HG02970 (cell line): ENCODE data around the gene DNAH7.

ENCODE experiments used
- ATAC-seq: cut with Tn5 transposase; IDR thresholded peaks from one replicate; pipeline ENCODE4 v1.9.1; 2021; ENCODE audit warnings: mild to moderate bottlenecking, moderate library complexity, moderate number of reproducible peaks; ENCODE audit not compliant: unreplicated experiment, low FRiP score

The DNAH7 gene

DNA sequence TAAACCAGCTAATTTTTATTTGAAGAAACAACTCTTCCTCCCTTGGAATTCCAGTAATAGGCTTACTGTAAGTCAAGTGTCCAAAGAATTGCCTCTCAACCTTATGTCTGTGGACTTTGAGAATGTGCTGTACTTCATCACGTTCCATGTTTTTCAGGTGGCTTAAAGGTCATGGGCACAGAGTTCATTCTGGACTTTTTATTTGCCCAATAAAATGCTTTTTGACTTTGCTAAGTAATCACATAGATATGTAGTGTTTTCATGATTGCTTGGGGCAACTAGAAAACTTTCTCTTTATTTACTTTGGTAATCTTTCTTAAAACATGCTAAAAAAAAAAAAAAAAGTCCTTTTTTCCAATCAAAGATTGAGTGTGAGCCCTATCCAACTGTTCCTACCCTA, 10.4 kb upstream of the DNAH7 start:
- no peak for ATAC-seq

DNA sequence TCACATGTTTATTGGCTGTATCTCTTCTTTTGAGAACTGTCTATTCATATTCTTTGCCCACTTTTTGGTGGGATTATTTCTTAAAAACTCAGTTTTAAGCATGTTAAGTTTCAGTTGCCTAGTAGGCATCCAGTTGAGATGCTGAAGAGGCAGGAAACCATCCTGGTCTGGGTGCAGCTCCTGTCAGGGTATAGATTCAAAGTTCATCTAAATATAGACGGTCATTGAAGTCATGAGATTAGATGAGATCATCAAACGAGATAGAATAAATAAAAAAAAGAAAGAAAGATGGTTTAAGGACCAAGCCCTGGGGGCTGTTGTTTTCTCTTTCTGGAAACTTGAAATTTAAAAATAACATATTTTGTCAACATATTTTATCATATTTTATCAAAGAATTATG, 9.2 kb upstream of the DNAH7 start:
- ATAC-seq, result no peak

DNA sequence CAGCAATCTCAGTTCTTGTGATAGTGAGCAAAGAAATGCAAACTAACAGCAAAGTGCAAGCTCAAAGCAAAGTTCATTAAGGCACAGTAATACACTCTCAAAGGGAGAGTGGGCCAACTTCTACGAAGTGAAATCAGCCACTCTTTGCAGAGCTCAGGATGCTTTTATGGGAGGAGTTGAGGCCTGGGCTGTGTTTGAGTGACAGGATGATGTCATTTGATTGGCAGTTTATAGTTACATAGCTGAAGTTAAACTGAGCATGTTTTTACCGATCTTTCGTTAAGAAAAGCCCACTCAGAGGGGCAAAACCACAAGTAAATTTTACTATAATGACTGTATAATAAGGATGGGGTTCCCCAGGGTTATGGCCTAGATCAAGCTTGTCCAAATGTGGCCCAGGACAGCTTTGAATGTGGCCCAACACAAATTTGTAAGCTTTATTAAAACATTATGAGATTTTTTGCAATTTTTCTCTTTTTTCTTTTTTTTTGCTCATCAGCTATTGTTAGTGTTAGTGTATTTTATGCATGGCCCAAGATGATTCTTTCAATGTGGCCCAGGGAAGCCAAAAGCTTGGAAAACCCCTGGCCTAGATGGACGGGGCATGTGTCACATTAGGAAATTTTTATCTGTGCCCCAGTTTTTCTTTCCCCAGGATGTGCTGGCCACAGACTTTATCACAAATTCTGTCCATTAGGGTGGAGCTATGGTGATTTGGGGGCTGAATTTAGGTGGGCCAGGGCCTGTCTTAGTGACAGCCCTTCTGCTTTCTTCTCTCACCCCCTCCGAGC, 8.3 kb upstream of the DNAH7 start:
- no peak for ATAC-seq

DNA sequence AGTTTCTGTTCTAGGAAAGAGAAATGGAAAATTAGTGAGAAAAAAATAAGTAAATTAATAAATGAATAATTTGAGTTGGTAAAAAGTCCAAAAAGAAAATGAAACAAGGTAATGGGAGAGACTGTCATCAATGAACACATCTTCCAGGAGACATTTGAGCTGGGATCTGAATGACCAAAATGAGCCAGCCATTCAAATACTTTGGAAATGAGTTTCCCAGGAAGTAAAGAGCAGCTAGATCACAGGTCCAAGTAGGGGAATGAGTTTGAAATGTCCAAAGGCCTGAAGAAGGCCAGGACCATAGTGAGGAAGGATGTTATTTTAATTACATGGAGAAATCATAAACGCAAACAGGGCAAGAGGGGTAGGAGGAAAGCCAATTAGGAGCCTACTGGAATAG, 6.6 kb upstream of the DNAH7 start:
- no peak for ATAC-seq

DNA sequence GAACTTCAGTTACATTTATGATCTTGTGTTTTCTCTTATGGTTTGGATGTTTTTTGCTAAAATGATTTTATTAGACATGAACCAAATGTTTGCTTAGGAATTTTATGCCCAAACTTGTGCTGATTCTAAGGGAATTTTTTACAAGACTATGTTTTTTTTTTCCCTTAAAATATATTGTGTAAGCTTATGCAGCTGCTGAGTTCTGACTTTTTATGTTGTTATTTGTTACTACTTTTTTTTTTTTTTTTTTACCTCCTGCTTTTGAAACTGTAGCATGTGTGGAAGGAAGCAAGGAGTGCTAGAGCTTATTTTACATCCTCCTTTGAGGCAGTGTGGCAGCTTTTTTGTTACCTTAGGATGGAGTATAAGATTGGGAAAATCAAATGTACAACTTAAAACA, 6.0 kb upstream of the DNAH7 start:
- ATAC-seq, result no peak

DNA sequence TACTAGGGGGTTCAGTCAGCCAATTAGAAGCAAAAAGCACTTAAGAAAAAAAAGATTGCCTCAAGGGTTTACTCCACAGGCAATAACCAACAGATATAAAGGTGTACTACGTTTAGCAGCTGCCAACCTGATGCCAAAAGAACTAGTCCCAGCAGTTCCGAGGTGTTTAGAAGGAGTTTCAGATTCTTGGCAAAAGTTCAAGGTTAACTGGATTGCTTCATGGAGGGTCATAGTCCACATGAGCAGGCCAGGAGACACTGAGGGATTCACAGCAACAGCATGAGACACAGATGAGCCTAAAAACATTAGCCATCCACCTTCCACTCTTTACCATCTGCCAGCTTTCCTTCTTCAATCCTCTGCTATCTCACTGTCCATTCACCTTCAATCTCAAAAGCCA, 4.9 kb upstream of the DNAH7 start:
- ATAC-seq, result no peak

DNA sequence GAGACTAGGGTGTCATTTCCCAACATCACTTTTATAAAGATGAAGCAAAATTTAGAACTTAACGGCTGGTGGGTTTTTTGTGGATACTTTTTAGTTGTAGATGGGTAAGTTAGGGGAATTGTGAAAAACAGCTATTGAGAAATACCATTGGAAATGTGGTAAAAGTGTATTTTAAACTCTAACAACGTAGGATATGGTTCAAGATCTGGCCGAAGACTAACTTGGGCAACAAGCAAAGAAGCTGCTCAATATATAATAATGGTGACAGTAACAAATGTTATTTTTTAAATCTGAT, 1.6 kb downstream of the DNAH7 start:
- ATAC-seq, result no peak

DNA sequence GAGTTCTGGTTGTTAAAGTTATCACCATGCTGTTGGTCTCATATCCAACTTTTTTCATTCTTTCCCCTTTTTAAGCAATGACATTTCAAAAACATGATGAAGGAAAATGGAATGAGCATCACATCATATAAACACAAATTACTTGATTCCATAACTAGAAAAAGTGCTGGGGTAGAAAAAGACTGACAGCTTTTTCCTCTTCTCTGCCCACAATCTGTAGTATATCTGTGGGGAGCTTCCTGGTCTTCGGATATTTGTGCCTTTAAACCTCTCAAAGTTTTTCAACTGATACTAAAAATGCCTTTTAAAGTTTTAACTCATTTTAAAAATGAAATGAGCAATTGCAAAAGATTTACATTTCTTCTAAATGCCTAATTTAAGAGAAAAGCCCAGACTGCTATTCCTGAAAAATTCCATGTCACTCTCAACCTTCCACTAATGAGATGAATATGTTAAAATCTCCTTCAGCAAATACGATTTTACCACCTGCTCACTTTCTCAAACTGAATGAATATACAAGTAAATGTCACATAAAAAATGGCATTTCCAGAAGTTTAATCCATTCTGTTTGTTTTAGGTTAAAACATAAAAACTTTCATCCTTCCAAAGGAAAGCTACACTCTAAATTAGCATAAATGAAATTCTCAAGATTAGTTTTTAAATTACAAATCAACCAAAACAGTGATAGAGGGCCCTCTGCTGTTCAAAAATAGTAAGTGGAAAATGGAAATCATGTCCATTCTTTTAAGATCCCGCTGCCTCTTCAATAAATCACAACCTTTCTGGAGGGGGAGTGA, 2.1 kb downstream of the DNAH7 start:
- ATAC-seq, result no peak

DNA sequence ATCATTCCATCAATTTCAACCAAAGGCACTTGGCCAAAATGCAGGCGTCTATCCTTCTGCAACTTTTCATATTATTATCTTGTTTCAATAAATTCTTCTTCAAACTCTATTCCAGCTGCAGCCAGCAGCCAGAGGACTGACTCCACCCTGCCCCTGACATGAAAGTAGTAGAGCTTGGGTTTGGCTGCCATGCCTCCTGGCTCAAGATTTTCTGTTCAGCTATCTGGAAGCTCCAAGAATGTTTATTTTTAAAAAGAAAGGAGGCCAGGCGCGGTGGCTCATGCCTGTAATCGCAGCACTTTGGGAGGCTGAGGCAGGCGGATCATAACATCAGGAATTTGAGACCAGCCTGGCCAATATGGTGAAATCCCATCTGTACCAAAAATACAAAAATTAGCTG, 4.9 kb downstream of the DNAH7 start:
- no peak for ATAC-seq

DNA sequence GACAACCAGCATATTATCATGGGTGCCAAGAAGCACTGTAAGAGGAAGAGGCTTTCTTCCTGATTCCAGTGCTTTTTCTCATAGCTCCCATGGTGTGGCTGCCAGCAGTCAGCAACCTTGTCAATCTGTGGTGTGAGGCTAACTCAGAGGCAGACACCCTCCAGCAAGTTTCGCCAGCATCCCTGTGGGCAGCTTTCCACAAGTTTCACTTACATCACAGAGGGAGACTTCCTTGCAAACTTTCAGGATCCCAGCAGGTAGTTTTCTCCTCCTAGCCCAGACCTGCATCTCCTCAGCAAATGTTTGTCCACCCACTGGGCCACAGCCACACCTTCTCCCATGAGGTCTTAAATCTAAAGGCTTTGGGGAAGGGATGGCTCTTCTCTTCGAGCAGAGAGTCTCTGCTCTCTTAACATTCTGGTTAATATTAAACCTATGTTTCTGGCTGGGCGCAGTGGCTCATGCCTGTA, 9.1 kb downstream of the DNAH7 start:
- ATAC-seq, result no peak

DNA sequence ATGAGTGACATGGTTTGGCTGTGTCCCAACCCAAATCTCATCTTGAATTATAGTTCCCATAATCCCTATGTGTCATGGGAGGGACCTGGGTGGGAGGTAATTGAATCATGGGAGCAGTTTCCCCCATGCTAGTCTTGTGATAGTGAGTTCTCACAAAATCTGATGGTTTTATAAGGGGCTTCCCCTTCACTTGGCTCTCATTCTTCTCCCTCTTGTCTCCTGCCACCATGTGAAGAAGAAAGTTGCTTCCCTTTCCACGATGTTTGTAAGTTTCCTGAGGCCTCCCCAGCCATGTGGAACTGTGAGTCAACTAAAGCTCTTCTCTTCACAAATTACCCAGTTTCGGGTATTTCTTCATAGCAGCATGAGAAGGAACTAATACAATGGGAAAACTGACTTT, 14.0 kb downstream of the DNAH7 start:
- no peak for ATAC-seq

DNA sequence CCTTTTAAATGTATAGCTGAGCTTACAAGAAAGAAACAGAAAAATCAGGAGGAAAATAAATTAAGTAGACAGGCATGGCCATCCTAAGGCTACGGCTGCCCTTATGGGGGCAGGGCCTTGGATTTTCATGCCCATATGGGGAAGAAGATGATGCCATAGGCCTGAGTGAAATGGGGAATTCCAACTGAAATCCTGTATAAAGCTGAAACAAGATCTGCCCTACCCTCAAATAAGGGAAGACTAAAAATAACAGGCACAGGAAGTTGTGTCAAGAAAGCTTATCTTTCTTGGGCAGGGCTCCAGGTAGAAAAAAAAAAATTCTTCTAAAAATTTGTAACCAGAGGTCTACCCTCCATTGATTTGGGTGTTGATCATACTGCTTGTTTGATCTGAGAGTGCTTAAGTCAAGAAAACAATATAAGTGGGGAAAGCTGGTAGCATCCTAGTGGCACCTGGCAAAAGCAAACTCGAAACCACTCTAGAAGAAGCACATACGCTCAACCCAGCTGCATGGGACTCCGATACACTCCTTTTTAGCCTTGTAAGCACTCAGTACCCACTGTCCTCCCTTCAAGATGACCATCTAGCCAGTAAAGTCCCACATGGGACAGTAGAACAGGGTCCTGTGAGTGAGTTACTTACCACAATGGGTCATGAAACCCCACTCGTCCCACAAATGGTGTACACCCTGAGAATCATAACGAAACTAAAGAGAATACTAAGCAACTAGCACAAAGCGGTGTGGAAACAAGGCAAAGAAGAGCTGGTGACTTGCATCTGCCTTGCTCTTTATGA, 22.3 kb downstream of the DNAH7 start:
- no peak for ATAC-seq

DNA sequence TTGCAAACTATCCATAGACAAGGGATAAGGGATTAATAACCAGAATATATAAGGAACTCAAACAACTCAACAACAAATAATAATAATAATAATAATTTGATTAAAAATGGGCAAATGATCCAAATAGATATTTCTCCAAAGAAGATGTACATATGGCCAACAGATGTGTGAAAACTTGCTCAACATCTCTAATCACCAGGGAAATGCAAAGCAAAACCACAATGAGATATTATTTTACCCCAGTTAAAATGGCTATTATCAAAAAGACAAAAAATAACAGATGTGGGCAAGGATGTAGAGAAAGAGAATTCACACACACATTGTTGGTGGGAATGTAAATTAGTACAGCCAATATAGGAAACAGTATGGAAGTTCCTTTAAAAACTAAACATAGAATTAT, 26.9 kb downstream of the DNAH7 start:
- no peak for ATAC-seq

DNA sequence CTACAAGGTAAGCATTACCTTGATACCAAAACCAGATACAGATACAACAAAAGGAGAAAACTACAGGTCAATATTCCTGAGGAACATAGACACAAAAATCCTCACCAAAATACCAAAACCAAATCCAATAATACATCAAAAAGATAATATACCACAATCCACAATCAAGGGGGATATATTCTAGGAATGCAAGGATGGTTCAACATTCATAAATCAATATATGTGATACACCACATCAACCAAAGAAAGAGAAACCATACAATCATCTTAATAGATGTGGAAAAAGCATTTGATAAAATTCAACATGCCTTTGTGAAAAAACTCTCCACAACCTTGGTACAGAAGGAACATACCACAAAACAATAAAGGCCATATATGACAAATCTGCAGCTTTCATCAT, 28.4 kb downstream of the DNAH7 start:
- no peak for ATAC-seq

DNA sequence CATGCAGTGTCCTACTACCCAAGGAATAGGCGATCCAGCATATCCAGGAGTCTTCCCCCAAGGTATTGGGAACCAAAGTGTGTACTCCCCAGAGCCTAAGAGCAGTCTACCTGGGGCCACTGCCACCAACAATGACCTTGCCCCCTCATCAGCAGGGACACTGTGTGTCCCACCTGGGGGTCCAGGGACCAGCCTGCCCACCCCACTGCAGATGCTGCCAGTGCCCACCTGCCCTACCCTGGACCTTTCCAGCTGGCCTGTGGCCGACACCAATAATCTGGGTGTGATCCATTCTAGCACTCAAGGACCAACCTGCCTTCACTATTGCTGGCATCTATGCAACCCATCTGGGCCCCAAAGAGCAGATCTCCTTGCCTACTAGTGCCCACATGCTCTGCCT, 32.2 kb downstream of the DNAH7 start:
- ATAC-seq, result no peak

DNA sequence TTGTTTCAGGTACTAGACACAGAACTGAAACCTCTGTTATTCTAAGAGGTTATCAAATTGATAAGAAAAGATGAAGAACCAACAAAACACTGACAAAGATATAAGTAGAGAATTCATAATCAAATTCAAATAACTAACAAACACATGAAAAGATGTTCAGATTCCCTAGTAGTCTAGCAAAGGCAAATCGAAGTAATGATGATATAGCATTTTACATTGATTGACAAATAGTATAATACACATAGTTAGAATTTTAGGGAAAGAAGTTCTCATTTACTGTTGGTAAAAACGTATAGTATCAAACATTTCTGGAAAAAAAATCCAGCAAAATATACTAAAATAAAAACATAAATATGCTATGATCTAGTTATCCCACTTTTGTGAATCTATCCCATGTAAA, 50.6 kb downstream of the DNAH7 start:
- ATAC-seq, result no peak

DNA sequence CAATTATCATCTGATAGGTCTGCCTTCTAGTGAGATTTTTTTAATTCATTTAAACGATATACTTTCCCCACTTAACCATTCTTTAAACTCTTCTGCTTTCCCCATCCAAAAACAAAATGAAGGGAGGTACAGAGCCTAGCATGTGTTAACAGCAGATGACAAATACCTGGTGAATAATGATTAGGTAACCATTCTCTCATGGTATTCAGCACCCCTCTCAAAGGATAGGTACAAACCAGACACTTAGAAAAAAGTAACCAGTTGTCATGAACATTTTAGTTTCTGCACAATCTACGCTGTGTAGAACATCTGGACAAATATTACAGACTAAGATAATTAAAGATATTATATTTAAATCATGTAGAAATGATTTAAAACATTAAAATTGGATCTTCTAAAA, 56.3 kb downstream of the DNAH7 start:
- ATAC-seq, result no peak

DNA sequence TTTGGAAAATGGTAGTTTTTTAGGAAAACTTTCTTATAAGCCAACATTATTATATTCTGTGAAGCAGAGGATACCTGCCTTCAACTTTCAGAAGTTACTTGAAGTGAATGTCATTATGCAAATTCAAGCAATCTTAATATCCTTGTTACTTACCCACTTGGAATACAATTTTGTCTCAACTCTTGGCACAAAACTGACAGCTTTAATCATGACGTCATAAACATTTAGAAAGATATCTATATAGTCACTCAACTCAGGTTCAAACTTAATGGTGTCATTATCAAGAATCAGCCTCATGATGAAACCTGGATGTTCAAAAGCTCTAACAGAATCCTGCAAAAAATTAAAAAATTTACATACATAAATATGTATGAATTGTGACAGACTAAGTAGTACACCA, 68.1 kb downstream of the DNAH7 start:
- ATAC-seq, result no peak

DNA sequence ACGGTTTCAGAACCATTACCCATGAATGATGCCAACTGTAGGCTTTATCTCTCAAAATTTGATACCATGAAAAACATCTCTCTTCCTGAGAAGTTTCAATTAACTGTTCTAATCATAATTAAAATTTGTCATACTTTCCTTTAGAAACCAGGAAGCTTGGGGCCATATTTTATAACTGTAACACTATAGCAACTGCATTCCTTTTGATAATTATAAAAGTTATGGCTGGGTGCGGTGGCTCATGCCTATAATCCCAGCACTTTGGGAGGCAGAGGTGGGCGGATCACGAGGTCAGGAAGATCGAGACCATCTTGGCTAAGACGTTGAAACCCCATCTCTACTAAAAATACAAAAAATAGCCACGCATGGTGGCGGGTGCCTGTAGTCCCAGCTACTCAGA, 70.6 kb downstream of the DNAH7 start:
- no peak for ATAC-seq

DNA sequence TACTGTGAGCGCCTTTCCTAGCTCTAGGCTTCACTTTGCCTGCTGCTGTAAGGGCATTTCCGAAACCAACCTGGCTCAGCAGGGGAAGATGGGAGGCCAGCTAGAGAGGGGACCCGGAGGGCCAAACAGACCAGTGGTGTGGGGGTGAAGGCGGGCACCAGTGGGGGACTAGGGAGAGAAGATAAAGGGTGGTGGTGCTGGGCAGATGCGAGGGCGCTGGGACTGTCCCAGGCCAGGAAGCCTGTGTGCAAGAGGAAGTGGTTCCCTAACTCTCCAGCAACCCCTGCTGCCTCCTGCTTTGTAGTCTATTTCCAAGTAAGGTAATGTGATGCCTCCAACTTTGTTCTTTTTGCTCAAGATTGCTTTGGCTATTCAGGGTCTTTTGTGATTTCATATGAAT, 73.1 kb downstream of the DNAH7 start:
- no peak for ATAC-seq

DNA sequence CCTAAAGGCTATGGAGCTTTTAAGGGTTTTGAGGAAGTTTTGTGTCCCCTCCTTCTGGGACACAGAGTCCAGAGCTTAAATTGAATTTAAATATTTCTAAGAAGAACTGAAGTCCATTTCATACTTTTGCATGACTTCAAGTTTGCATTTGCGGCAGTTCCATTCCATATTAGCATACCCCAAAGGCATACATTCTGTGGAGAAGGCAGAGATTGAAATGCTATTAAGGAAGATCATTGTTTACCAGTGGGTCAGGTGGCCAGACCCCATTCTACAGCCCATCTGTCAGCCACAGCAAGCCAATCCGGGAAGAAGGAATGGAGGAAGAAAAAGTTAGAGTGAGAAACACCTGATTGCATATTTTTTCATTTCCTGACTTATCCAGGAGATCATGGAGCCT, 75.0 kb downstream of the DNAH7 start:
- ATAC-seq, result no peak
